HG02642 (cell line): ENCODE data around the gene ENOX1.

Source experiments
- ATAC-seq: cut with Tn5 transposase; IDR thresholded peaks from one replicate; pipeline ENCODE4 v1.9.1; 2021; ENCODE audit warnings: mild to moderate bottlenecking; ENCODE audit not compliant: unreplicated experiment, poor library complexity

Gene ENOX1

GRCh38 chr13:43510956-43511901 lies 275.5 kb downstream of the ENOX1 start:
- ATAC-seq, result no peak

- ATAC-seq, result no peak
These were observed 291.0 kb downstream of the ENOX1 start for GRCh38 chr13:43495732-43496131.

- ATAC-seq, result no peak
These were observed 292.6 kb downstream of the ENOX1 start for GRCh38 chr13:43494206-43494605.

GRCh38 chr13:43493496-43494000 lies 293.2 kb downstream of the ENOX1 start:
- ATAC-seq, result no peak

- ATAC-seq, result no peak
These were observed 294.0 kb downstream of the ENOX1 start for GRCh38 chr13:43492745-43493144.

- no peak for ATAC-seq
These were observed 294.5 kb downstream of the ENOX1 start for GRCh38 chr13:43492311-43492710.

- no peak for ATAC-seq
These were observed 297.5 kb downstream of the ENOX1 start for GRCh38 chr13:43489233-43489632.

- no peak for ATAC-seq
These were observed 298.9 kb downstream of the ENOX1 start for GRCh38 chr13:43487885-43488284.

- ATAC-seq, result no peak
These were observed 299.3 kb downstream of the ENOX1 start for GRCh38 chr13:43487461-43487860.

GRCh38 chr13:43484432-43485225 lies 302.1 kb downstream of the ENOX1 start:
- no peak for ATAC-seq

- ATAC-seq, result no peak
These were observed 302.8 kb downstream of the ENOX1 start for GRCh38 chr13:43483930-43484329.

GRCh38 chr13:43482641-43483040 lies 304.1 kb downstream of the ENOX1 start:
- ATAC-seq, result no peak

GRCh38 chr13:43482026-43482425 lies 304.7 kb downstream of the ENOX1 start:
- no peak for ATAC-seq

- ATAC-seq, result no peak
These were observed 307.9 kb downstream of the ENOX1 start for GRCh38 chr13:43478902-43479301.

GRCh38 chr13:43478211-43478610 lies 308.6 kb downstream of the ENOX1 start:
- ATAC-seq, result no peak

GRCh38 chr13:43475140-43475539 lies 311.6 kb downstream of the ENOX1 start:
- no peak for ATAC-seq

- ATAC-seq, result no peak
These were observed 313.3 kb downstream of the ENOX1 start for GRCh38 chr13:43473437-43473836.

- no peak for ATAC-seq
These were observed 313.8 kb downstream of the ENOX1 start for GRCh38 chr13:43472980-43473379.

- no peak for ATAC-seq
These were observed 314.4 kb downstream of the ENOX1 start for GRCh38 chr13:43472339-43472738.

GRCh38 chr13:43470610-43471009 lies 316.2 kb downstream of the ENOX1 start:
- no peak for ATAC-seq

- ATAC-seq, result no peak
These were observed 317.0 kb downstream of the ENOX1 start for GRCh38 chr13:43469791-43470190.
